Activated CD8-positive, alpha-beta T cell treated with anti-CD3 and anti-CD28 coated beads, Interleukin-2, amount 10 ng/mL, durations not matched to agents 7 days and 5 days (primary cell): ENCODE data around the gene CRHR2. TPM values are rescaled to one million over a fixed set of nuclear protein-coding genes. Genes with fewer than 3 reads are reported as not detected.

Experiments used
- ATAC-seq: fragments of 150-1000 bp; cut with Tn5 transposase; one replicate; pipeline ENCODE4 v1.10.0; 2021; ENCODE audit warnings: moderate library complexity
- CTCF ChIA-PET: fragments of 350-600 bp; sonication (Branson Sonifier 250); formaldehyde crosslinking; loops from one replicate; lab custom pipeline; 2021; ENCODE audit warnings: antibody characterized with exemption; lab: Charles Lee
- POLR2A ChIA-PET: fragments of 350-600 bp; sonication (Branson Sonifier 250); formaldehyde crosslinking; loops from one replicate; lab custom pipeline; 2021; ENCODE audit warnings: antibody characterized with exemption; lab: Charles Lee
- DNase-seq: peaks from one replicate; pipeline ENCODE4 v3.0.0-alpha.2; 2020
- H3K27ac Mint-ChIP-seq: one replicate; pipeline ENCODE4 v1.8.0; 2021; ENCODE audit warnings: mild to moderate bottlenecking, mixed read lengths
- H3K27me3 Mint-ChIP-seq: one replicate; pipeline ENCODE4 v1.8.0; 2021; ENCODE audit warnings: low read depth, mixed read lengths
- H3K36me3 Mint-ChIP-seq: one replicate; pipeline ENCODE4 v1.8.0; 2021; ENCODE audit warnings: low read depth, mixed read lengths
- H3K4me1 Mint-ChIP-seq: one replicate; pipeline ENCODE4 v1.8.0; 2021; ENCODE audit warnings: low read depth, mixed read lengths
- H3K4me3 Mint-ChIP-seq: one replicate; pipeline ENCODE4 v1.8.0; 2021; ENCODE audit warnings: mild to moderate bottlenecking, mixed read lengths
- H3K9me3 Mint-ChIP-seq: one replicate; pipeline ENCODE4 v1.8.0; 2022; ENCODE audit warnings: mixed read lengths; ENCODE audit not compliant: insufficient read depth
- total RNA-seq, 2 experiments: library from RNA; stranded (reverse); gene quantifications; one replicate each; pipeline ENCODE4 v1.2.3, GENCODE V29; 2021

Gene CRHR2
- total RNA-seq, 2 experiments from 2014 or later = not detected

DNA sequence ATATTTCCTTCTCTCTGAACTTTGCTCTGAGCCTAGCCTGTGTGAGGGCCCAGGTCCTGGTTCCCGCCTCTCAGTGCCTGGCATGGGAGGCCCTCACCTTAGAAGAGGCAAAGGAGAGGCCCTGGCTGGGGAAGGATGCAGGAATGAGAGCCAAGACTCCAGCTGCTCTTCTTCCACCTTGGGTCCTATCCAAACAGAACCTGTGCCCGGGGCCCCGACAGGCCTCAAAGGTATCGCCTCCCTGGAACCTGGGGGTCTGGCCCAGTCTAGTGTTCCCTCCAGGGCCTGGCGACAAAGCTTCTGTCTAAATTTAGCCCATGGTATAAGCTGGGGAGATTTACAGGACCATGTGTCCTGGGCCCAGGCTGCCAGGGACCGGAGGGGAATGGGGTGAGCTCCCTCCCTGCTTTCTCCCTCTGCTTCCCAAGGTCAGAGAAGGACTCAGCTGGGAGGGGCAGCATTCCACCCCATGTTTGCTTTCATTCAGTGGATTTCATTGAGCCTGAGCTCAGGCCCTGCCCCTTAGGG lies 12.0 kb upstream of the CRHR2 start:
- no peak for DNase-seq
- H3K36me3 Mint-ChIP-seq = no peaks in the 10 kb centered on the region
- H3K27ac Mint-ChIP-seq = no peak overlapping the region
- ChIA-PET POLR2A (no interaction called here), CTCF (interaction anchor here (0.7 kb wide), 1 partner anchor 145 kb away, joined by 4 read pairs; no protein-coding TSS in a partner anchor)
- no peaks in the 10 kb centered on the region for H3K27me3 Mint-ChIP-seq
- H3K4me3 Mint-ChIP-seq = no peak overlapping the region
- ATAC-seq = no peak
- no peaks in the 10 kb centered on the region for H3K9me3 Mint-ChIP-seq
- peaks cover 6% of the 10 kb centered on the region for H3K4me1 Mint-ChIP-seq

DNA sequence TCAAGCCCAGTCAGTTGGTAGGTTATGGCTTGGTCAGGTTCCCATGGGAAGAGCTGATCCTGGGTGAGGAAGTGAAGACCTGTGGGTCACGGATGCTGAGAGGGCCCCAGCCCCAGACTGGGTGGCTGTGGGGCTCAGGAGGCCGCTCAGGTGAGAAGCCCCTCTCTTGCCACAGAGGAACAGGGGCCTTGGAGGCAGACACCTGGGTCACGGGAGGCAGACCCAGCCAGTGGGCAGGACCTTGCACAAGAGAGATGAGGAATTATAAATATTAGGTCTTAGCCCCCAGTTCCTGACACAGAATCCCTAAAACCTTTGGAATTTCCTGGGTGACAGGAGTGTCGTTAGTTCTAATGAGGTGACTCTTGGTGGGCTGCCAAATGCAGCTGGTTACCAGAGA lies 10.6 kb upstream of the CRHR2 start:
- ChIA-PET CTCF (no interaction called here), POLR2A (no interaction called here)
- Mint-ChIP-seq H3K4me1 (peaks cover 6% of the 10 kb centered on the region), H3K4me3 (no peak overlapping the region), H3K27ac (no peak overlapping the region), H3K9me3 (no peaks in the 10 kb centered on the region), H3K36me3 (no peaks in the 10 kb centered on the region), H3K27me3 (no peaks in the 10 kb centered on the region)
- DNase-seq (no peak), ATAC-seq (no peak)

DNA sequence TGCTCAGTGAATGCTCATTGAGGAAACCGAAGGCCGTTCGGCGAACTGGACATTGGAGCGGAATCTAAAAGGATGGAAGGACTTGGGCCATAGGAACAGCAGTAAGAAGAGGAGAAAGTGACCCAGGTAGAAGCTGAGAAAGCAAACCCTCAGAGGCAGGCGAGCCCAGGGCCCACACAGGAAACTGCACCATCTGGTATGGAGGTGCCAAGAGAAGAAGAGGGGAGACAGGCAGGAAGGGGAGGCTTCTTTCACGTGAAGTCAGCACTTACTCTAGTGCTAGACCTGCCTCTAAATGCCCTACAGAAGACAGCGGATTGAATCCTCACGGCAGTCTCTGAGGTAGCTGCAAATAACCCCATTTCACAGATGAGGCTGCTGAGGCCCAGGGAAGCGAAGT lies 10.2 kb upstream of the CRHR2 start:
- H3K4me1 Mint-ChIP-seq = peaks cover 6% of the 10 kb centered on the region
- H3K4me3 Mint-ChIP-seq = no peak overlapping the region
- H3K27me3 Mint-ChIP-seq = no peaks in the 10 kb centered on the region
- no peaks in the 10 kb centered on the region for H3K9me3 Mint-ChIP-seq
- ChIA-PET POLR2A (no interaction called here), CTCF (interaction anchor here (2.0 kb wide), 1 partner anchor 47 kb away, joined by 8 read pairs; no protein-coding TSS in a partner anchor)
- ATAC-seq (no peak), DNase-seq (no peak)
- no peaks in the 10 kb centered on the region for H3K36me3 Mint-ChIP-seq
- H3K27ac Mint-ChIP-seq = peak overlapping the region; percentile 46

DNA sequence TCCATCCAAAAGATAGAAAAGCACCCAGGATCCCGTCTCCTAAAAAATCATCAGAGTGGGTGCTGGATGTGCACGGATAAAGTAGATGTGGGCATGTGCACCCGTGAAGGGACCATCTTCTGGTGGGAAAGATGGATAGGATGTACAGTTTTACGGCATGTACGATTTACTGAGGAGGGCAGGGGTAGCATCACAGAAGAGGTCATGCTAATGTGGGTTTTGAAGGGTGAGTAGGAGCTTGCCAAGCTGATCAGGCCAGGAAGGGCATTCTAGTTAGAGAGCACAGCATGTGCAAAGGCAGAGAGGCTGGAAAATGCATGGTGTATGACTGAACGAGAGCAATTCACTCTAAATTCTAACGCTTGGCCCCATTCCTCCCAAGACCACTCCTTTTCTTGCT lies 7.8 kb upstream of the CRHR2 start:
- ChIA-PET POLR2A (no interaction called here), CTCF (no interaction called here)
- Mint-ChIP-seq H3K36me3 (no peaks in the 10 kb centered on the region), H3K9me3 (no peaks in the 10 kb centered on the region), H3K4me1 (peaks cover 6% of the 10 kb centered on the region), H3K27me3 (peaks cover 7% of the 10 kb centered on the region), H3K27ac (no peak overlapping the region), H3K4me3 (no peak overlapping the region)
- ATAC-seq (no peak), DNase-seq (no peak)

DNA sequence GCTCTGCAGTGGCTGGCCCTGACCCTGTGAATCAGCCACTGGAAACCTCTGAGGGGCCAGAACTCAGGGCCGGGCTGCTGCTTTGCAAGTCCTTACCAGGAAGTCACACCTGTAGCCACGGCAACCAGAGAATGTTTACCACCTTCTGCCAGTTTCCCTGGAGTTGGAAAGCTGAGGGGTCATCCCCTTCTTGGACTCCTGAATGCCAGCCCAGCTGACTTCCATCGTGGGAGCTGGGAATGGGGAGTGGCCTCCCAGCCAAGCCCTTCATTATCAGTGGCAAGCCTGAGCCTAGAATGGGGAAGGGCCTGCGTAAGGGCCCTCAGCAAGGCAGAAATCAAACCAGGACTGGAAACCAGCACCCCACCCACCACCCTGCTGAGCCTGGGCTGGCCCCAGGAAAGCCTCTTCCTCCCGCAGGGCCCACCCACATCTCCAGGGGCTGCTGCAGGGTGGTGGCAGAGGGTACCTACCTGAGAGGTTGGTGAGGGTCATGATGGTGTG lies 6.5 kb upstream of the CRHR2 start:
- no peak for ATAC-seq
- H3K27ac Mint-ChIP-seq = no peak overlapping the region
- peaks cover 6% of the 10 kb centered on the region for H3K4me1 Mint-ChIP-seq
- POLR2A ChIA-PET = no interaction called here
- no peaks in the 10 kb centered on the region for H3K36me3 Mint-ChIP-seq
- CTCF ChIA-PET = interaction anchor here (1.0 kb wide), 1 partner anchor 51 kb away, joined by 3 read pairs; no protein-coding TSS in a partner anchor
- no peaks in the 10 kb centered on the region for H3K9me3 Mint-ChIP-seq
- DNase-seq = no peak
- no peak overlapping the region for H3K4me3 Mint-ChIP-seq
- peaks cover 19% of the 10 kb centered on the region for H3K27me3 Mint-ChIP-seq

DNA sequence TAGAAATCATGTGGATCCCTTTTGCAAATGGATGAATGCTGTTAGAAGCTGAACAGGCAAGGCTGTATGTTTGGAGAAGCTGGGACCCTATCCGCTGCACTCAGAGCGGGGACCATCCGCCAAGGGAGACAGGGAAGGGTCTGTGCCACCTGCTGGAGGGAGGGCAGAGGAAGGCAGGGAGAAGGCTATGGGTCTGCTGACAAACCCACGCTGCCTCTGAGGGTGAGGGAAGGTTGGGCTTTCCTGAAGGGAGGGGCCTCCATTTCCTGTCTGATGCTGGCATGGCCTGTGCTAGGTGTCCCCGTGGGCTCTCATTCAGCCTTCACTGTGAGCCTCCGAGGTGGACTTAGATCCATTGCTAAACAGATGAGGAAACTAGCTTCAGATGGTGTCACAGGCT lies 5.3 kb upstream of the CRHR2 start:
- no peaks in the 10 kb centered on the region for H3K9me3 Mint-ChIP-seq
- ATAC-seq (no peak), DNase-seq (no peak)
- H3K36me3 Mint-ChIP-seq = no peaks in the 10 kb centered on the region
- POLR2A ChIA-PET = no interaction called here
- H3K27me3 Mint-ChIP-seq = peaks cover 29% of the 10 kb centered on the region
- no peak overlapping the region for H3K4me3 Mint-ChIP-seq
- peaks cover 8% of the 10 kb centered on the region for H3K4me1 Mint-ChIP-seq
- no peak overlapping the region for H3K27ac Mint-ChIP-seq
- CTCF ChIA-PET = interaction anchor here (1.0 kb wide), 1 partner anchor 53 kb away, joined by 3 read pairs; no protein-coding TSS in a partner anchor

DNA sequence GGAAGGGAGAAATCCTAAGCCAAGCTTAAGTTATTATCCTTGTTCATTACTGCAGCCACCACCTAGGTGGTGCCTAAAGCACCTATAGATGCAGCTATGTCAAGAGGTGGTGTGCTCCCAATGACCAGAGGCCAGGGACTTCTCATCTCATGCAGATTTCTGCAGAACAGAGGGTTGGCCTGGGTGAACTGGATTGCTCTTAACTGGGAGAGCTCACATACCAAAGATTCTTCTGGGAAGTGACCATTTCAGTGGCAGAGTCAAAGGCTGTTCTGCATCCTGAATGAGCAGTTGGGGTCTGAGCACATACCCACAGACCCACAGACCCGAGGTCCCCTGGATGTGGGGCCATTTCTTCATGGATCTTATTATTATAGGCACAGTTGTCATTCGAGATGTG lies 2.1 kb upstream of the CRHR2 start:
- CTCF ChIA-PET = interaction anchor here (5.0 kb wide), 1 partner anchor 55 kb away, joined by 58 read pairs; no protein-coding TSS in a partner anchor
- DNase-seq (no peak), ATAC-seq (no peak)
- Mint-ChIP-seq H3K9me3 (no peaks in the 10 kb centered on the region), H3K27me3 (peaks cover 55% of the 10 kb centered on the region), H3K4me3 (no peak overlapping the region), H3K4me1 (peaks cover 16% of the 10 kb centered on the region), H3K36me3 (no peaks in the 10 kb centered on the region), H3K27ac (no peak overlapping the region)
- POLR2A ChIA-PET = no interaction called here

DNA sequence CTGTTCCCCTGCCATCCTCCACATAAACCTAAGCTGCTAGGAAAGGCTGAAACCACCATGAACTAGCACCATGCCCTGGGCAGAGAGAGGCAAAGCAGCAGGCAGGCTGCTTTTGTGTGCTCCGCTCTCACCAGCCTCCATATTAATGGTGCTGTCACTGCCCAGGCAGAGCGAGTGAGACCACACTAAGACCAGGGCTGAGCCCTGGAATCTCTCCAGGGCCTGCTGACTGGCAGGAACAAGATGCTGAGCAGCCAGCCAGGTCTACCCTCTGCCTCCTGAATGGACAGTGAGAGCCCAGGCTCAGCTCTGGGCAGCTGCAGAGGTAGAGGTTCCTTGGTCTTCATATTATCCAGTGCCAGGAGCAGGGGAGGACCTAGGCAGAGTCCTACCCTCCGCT lies 1.6 kb upstream of the CRHR2 start:
- H3K36me3 Mint-ChIP-seq = no peaks in the 10 kb centered on the region
- CTCF ChIA-PET = interaction anchor here (2.6 to 5.0 kb wide), 2 partner anchors 55 to 119 kb away, joined by 6 to 58 read pairs; no protein-coding TSS in a partner anchor
- peaks cover 16% of the 10 kb centered on the region for H3K4me1 Mint-ChIP-seq
- POLR2A ChIA-PET = no interaction called here
- H3K27me3 Mint-ChIP-seq = peaks cover 60% of the 10 kb centered on the region
- no peaks in the 10 kb centered on the region for H3K9me3 Mint-ChIP-seq
- no peak overlapping the region for H3K27ac Mint-ChIP-seq
- H3K4me3 Mint-ChIP-seq = no peak overlapping the region
- DNase-seq = no peak
- no peak for ATAC-seq

DNA sequence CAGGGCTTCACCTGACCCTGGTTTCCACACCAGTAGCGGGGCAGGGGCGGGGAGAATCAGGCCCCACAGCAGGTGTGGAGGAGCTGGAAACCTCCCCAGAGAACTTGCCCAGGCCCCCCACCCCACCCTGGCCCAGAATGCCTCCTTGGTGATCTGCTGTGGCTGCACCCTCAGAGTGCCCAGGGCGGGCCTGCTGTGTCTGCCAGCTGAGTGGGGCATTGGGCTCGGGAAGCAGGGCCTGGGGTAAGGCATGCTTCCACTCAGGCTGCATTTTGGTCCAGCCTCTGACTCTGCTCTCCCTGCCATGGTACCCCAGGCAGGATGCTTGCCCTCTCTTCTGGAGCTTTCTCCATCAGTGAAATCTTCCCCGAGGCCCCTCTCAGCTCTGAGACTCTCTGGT lies 1.1 kb upstream of the CRHR2 start:
- Mint-ChIP-seq H3K27ac (no peak overlapping the region), H3K36me3 (no peaks in the 10 kb centered on the region), H3K4me1 (peaks cover 16% of the 10 kb centered on the region), H3K9me3 (no peaks in the 10 kb centered on the region), H3K27me3 (peaks cover 65% of the 10 kb centered on the region), H3K4me3 (peak overlapping the region; percentile 12)
- no peak for DNase-seq
- ChIA-PET CTCF (interaction anchor here (1.2 to 5.0 kb wide), 3 partner anchors 51 to 118 kb away, joined by 4 to 58 read pairs (median 6); no protein-coding TSS in a partner anchor), POLR2A (no interaction called here)
- ATAC-seq = no peak

DNA sequence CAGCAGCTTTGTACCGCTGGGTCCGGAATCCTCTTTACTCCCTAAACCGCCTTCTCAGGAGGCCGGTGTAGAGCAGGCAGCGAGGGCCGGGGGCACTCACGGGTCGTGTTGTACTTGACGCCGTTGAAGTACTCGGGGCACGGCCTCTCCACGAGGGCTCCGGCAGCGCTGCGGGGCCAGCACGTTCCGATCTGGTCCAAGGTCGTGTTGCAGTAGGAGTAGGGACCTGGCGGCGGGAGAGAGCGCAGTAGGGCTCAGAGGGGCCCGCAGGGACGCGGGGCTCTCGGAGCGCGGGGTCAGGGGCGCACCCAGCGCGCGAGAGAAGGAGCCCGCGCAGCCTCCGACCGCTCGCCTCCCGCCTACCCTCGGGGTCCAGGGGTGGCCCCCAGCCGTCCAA lies 443 bp downstream of the CRHR2 start:
- H3K9me3 Mint-ChIP-seq = no peaks in the 10 kb centered on the region
- H3K4me1 Mint-ChIP-seq = peaks cover 10% of the 10 kb centered on the region
- no peak for DNase-seq
- H3K36me3 Mint-ChIP-seq = no peaks in the 10 kb centered on the region
- ChIA-PET POLR2A (interaction anchor here (0.7 kb wide), 1 partner anchor 45 kb away, joined by 3 read pairs; no protein-coding TSS in a partner anchor), CTCF (interaction anchor here (1.2 to 5.0 kb wide), 5 partner anchors 27 to 117 kb away, joined by 3 to 58 read pairs (median 4); no protein-coding TSS in a partner anchor)
- no peak overlapping the region for H3K27ac Mint-ChIP-seq
- peaks cover 70% of the 10 kb centered on the region for H3K27me3 Mint-ChIP-seq
- H3K4me3 Mint-ChIP-seq = peak overlapping the region; percentile 49
- ATAC-seq = peak; percentile 31

DNA sequence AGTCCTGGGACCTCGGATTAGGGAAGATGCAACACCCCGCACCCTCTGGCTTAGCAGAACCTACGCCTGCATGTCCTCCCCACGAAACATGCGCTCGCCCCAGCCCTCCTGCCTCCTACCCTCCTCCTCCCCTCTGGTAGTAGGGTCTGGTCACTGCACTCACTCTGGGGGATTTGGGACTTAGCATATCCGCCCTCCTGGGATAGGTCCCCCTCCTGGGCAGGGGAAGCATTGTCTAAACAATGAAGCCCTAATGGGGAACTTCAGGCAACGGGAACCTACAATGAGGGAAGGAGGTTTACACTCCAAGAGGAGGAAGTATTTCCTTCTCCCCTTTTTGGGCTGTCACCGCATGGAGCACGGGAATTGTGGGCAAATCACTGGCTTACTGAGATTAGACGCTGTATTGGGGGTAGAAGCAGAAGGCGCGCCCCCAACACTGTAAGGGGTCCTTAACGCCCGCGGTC lies 892 bp downstream of the CRHR2 start:
- no peak for DNase-seq
- H3K9me3 Mint-ChIP-seq = no peaks in the 10 kb centered on the region
- no peak for ATAC-seq
- no peak overlapping the region for H3K27ac Mint-ChIP-seq
- ChIA-PET POLR2A (no interaction called here), CTCF (interaction anchor here (1.3 to 5.0 kb wide), 3 partner anchors 27 to 116 kb away, joined by 4 to 58 read pairs (median 6); no protein-coding TSS in a partner anchor)
- H3K4me3 Mint-ChIP-seq = peak overlapping the region; percentile 49
- H3K27me3 Mint-ChIP-seq = peaks cover 72% of the 10 kb centered on the region
- peaks cover 10% of the 10 kb centered on the region for H3K4me1 Mint-ChIP-seq
- no peaks in the 10 kb centered on the region for H3K36me3 Mint-ChIP-seq

DNA sequence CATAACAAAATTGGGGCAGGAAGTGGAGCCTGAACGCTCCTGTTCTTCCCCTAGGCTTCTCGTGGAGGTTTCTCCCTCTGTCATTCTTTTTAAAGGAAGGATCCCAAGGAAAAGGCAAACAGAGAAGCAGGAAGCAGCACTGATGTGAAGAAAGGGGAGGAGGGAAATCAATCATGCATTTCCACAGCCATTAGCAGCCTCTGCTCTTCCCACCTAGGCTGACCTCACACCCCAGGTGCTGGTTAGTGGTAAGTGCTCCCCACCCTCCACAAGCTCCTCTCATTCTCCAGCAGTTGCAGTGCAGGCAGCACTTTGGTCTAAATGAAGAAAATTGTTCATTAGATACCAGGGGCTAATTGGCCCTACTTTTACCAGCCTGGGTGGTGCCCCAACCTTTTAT lies 2.6 kb downstream of the CRHR2 start:
- ChIA-PET POLR2A (interaction anchor here (0.6 kb wide), 1 partner anchor 66 kb away, joined by 3 read pairs; no protein-coding TSS in a partner anchor), CTCF (interaction anchor here (1.1 to 1.6 kb wide), 2 partner anchors 60 to 130 kb away, joined by 3 to 10 read pairs; no protein-coding TSS in a partner anchor)
- H3K27ac Mint-ChIP-seq = no peak overlapping the region
- no peak for ATAC-seq
- no peaks in the 10 kb centered on the region for H3K9me3 Mint-ChIP-seq
- no peaks in the 10 kb centered on the region for H3K36me3 Mint-ChIP-seq
- H3K27me3 Mint-ChIP-seq = peaks cover 65% of the 10 kb centered on the region
- H3K4me1 Mint-ChIP-seq = peaks cover 10% of the 10 kb centered on the region
- DNase-seq = no peak
- H3K4me3 Mint-ChIP-seq = no peak overlapping the region
